Measurements from ENCODE around the gene UNC93B1. TPM values are rescaled to one million over a fixed set of nuclear protein-coding genes. Genes with fewer than 3 reads are reported as not detected.

The UNC93B1 gene
- total RNA-seq, 1 donor from 2014 or later: 0.86 TPM

DNA sequence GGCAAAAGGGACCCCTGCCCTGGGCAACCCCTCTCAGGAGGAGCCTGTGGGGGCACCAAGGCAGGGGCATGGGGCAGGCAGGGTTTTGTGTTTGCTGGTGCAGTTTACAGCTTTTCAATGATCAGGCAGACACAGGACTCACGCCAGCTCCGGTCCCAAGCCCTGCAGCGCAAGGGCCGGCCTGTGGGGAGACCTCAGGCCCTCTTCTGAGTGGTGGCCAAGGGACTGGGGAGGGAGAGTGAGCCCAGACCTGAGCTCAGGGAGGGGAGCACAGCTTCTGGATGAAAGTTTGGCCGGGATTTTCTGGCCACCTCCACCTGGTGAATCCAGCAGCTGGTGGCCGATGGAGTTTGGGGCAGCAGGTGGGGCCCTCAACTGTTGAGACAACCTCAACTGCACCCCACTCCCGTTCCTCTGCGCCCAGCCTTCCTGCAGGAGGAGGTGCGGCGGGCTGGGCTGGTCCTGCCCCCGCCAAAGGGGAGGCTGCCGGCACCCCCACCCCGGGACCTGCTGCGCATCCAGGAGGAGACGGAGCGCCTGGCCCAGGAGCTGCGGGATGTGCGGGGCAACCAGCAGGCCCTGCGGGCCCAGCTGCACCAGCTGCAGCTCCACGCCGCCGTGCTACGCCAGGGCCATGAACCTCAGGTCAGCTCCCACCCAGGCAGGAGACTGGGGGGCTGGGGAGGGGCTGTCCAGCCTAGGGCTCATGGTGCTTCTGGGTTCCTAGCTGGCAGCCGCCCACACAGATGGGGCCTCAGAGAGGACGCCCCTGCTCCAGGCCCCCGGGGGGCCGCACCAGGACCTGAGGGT, 38.5 kb upstream of the UNC93B1 start:
- peaks cover 2% of the 10 kb centered on the region for H3K4me1 Mint-ChIP-seq (ENCODE audit: low read depth, unreplicated experiment)
- DNase-seq: no peak

DNA sequence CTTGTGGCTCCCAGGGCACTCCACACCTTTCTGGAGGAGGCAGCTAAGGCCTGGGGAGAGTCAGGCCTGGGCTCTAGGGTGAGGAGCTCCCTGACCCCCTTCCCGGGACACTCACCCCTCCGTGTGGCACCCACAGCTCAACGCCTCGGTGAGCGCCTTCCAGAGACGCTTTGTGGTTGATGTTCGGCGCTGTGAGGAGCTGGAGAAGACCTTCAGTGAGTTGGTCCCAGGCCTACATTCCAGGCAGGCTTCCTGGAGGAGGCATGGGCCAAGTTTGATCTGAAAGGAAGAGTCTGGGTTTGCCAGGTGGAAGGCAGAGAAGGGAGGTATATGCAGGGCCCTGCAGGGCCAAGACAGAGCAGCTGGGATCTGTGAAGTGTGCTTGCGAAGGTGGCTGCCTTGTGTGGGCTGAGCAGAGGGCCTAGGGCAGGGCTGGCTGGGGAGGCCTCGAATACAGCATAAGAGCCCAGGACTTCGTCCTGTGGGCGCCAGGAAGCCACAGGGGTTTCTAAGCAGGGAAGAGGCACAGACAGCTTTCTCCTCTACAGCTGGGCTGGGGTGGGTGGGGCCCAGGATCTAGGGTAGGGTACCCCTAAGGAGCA, 37.8 kb upstream of the UNC93B1 start:
- Mint-ChIP-seq H3K4me1 (ENCODE audit: low read depth, unreplicated experiment) (peaks cover 2% of the 10 kb centered on the region), H3K36me3 (ENCODE audit: unreplicated experiment) (no peaks in the 10 kb centered on the region), H3K4me3 (ENCODE audit: unreplicated experiment) (no peak overlapping the region), H3K27ac (ENCODE audit: unreplicated experiment) (peak overlapping the region; percentile 29), H3K9me3 (ENCODE audit: unreplicated experiment) (peaks cover 1% of the 10 kb centered on the region), H3K27me3 (ENCODE audit: unreplicated experiment) (peaks cover 3% of the 10 kb centered on the region)
- DNase-seq: no peak
- TF ChIP-seq, protein P1, sequence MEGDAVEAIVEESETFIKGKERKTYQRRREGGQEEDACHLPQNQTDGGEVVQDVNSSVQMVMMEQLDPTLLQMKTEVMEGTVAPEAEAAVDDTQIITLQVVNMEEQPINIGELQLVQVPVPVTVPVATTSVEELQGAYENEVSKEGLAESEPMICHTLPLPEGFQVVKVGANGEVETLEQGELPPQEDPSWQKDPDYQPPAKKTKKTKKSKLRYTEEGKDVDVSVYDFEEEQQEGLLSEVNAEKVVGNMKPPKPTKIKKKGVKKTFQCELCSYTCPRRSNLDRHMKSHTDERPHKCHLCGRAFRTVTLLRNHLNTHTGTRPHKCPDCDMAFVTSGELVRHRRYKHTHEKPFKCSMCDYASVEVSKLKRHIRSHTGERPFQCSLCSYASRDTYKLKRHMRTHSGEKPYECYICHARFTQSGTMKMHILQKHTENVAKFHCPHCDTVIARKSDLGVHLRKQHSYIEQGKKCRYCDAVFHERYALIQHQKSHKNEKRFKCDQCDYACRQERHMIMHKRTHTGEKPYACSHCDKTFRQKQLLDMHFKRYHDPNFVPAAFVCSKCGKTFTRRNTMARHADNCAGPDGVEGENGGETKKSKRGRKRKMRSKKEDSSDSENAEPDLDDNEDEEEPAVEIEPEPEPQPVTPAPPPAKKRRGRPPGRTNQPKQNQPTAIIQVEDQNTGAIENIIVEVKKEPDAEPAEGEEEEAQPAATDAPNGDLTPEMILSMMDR (IDR thresholded peaks at IDR 0.05; ENCODE audit: partially characterized antibody, unreplicated experiment): no peak

More for the DNA sequence above, 38.5 kb upstream of the UNC93B1 start:
- Mint-ChIP-seq H3K27me3 (ENCODE audit: unreplicated experiment) (peaks cover 3% of the 10 kb centered on the region), H3K4me3 (ENCODE audit: unreplicated experiment) (no peak overlapping the region), H3K9me3 (ENCODE audit: unreplicated experiment) (peaks cover 2% of the 10 kb centered on the region), H3K27ac (ENCODE audit: unreplicated experiment) (no peak overlapping the region), H3K36me3 (ENCODE audit: unreplicated experiment) (no peaks in the 10 kb centered on the region)
- TF ChIP-seq, protein P1 (IDR thresholded peaks at IDR 0.05; ENCODE audit: partially characterized antibody, unreplicated experiment): no peak

DNA sequence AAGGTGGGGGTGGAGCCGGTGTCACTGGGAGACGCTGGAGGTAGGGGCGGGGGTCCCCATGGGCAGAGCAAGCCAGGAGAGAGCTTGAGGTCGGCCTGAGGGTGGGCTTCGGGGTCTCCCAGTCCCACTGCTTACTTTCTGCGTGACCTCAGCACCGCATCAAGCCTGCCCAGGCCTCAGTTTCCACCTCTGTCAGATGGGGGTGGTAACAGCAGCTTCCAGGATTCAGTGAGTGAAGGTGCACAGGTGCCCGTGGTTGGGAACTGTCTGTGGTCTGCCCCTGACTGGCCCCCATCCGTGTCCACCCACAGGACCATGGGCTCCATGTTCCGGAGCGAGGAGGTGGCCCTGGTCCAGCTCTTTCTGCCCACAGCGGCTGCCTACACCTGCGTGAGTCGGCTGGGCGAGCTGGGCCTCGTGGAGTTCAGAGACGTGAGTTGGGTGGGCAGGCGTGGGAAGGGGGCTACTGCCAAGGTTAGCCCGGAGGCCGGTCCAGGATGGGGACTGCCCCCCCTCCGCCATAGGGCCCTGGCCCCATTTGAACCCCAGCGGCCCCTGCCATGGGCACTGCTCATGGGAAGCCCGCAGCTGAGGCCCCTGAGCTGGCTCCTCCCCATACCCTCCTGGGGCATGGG, 37.2 kb upstream of the UNC93B1 start:
- DNase-seq: no peak
- Mint-ChIP-seq H3K27me3 (ENCODE audit: unreplicated experiment) (peaks cover 3% of the 10 kb centered on the region), H3K4me3 (ENCODE audit: unreplicated experiment) (no peak overlapping the region), H3K9me3 (ENCODE audit: unreplicated experiment) (no peaks in the 10 kb centered on the region), H3K4me1 (ENCODE audit: low read depth, unreplicated experiment) (peaks cover 2% of the 10 kb centered on the region), H3K27ac (ENCODE audit: unreplicated experiment) (no peak overlapping the region), H3K36me3 (ENCODE audit: unreplicated experiment) (no peaks in the 10 kb centered on the region)
- TF ChIP-seq, protein P1 (IDR thresholded peaks at IDR 0.05; ENCODE audit: partially characterized antibody, unreplicated experiment): no peak

DNA sequence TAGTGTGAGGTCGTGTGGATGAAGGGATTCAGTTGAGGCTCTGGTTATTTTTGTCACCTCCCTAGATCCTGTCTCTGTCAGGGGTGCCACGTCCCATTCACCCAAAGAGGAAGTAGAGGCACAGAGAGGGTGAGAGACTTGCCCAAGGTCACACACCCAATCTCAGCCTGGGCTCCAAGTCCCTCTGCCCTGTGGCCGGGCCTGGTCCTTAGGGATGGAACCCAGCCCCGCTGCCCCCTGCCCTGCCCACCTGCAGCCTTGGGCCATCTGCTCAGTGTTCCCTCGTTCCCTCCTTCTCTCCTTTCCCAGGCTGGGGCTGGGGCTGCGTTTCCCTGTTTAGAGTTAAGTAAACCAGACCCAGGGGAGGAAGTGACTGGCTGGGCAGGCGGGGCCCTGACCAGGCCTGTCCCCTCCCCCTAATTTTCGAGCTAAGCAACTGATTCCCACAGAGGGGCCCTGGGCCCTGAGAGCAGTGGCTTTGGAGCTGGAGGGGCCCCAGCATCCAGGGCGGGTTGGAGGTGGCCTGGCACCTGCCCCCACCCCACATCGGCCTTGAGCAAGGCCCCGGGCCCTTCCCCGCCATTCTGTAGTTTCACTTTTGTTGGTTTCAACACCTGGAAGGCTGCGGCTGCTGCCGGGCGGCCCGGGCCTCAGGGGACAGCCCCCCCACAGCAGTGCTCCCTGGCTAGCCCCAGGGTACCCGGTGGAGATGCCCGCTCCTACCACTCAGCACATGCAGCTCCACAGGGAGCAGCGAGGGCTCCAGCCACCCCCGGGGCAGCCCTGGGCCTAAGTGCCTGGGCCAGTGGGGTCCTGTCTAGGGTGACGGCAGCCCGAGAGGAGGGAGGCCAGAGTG, 36.4 kb upstream of the UNC93B1 start:
- Mint-ChIP-seq H3K4me3 (ENCODE audit: unreplicated experiment) (peak overlapping the region; percentile 72), H3K4me1 (ENCODE audit: low read depth, unreplicated experiment) (peaks cover 2% of the 10 kb centered on the region), H3K27me3 (ENCODE audit: unreplicated experiment) (peaks cover 3% of the 10 kb centered on the region), H3K27ac (ENCODE audit: unreplicated experiment) (no peak overlapping the region), H3K9me3 (ENCODE audit: unreplicated experiment) (no peaks in the 10 kb centered on the region), H3K36me3 (ENCODE audit: unreplicated experiment) (no peaks in the 10 kb centered on the region)
- TF ChIP-seq, protein P1 (IDR thresholded peaks at IDR 0.05; ENCODE audit: partially characterized antibody, unreplicated experiment): no peak
- DNase-seq: peak; percentile 72

Measured in glutamatergic neuron (in vitro differentiated cells).